HepG2 (cell line): ENCODE results near the gene USF1. TPM values are rescaled to one million over a fixed set of nuclear protein-coding genes. Genes with fewer than 3 reads are reported as not detected.
A peak's percentile ranks its signal among the peaks of the same experiment; 100 is the strongest.

Experiments used
- ATF1 ChIP-seq: IDR thresholded peaks from 2 replicates; pipeline ENCODE4 v1.6.1; 2016; ENCODE audit warnings: mild to moderate bottlenecking, control low read depth
- CC2D1A ChIP-seq: sonication (generic); formaldehyde crosslinking; IDR thresholded peaks from 2 replicates; pipeline ENCODE4 v1.8.1; 2023; ENCODE audit warnings: mild to moderate bottlenecking, missing genetic modification reagents
- CHD2 ChIP-seq: IDR thresholded peaks from 2 replicates; pipeline ENCODE4 v1.6.1; 2011; ENCODE audit warnings: low read depth, low read length, improper control_type of control experiment
- EP300 ChIP-seq, 3 experiments: sonication (generic) in 1 of 3; formaldehyde crosslinking in 1 of 3; IDR thresholded peaks; 2 replicates each; pipeline versions ENCODE4 v1.5.1 to v1.6.1; 2011 to 2020; ENCODE audit warnings: low read depth in 2 of 3, low read length in 2 of 3, borderline replicate concordance in 1 of 3, improper control_type of control experiment in 1 of 3, mild to moderate bottlenecking in 1 of 3, missing genetic modification reagents in 1 of 3, moderate library complexity in 1 of 3
- GFI1 ChIP-seq: sonication (generic); formaldehyde crosslinking; IDR thresholded peaks from 2 replicates; pipeline ENCODE4 v1.5.0; 2020; ENCODE audit warnings: missing genetic modification reagents, mild to moderate bottlenecking, borderline replicate concordance
- GLI4 ChIP-seq: sonication (generic); formaldehyde crosslinking; IDR thresholded peaks from 2 replicates; pipeline ENCODE4 v1.5.1; 2020; ENCODE audit warnings: missing genetic modification reagents, mild to moderate bottlenecking, moderate library complexity, borderline replicate concordance
- HOXA3 ChIP-seq: sonication (generic); formaldehyde crosslinking; IDR thresholded peaks from 2 replicates; pipeline ENCODE4 v1.5.0; 2020; ENCODE audit warnings: missing genetic modification reagents
- JDP2 ChIP-seq: sonication (generic); formaldehyde crosslinking; IDR thresholded peaks from 2 replicates; pipeline ENCODE4 v1.8.1; 2022; ENCODE audit warnings: missing genetic modification reagents, borderline replicate concordance
- JUN ChIP-seq: sonication (generic); formaldehyde crosslinking; IDR thresholded peaks from 2 replicates; pipeline ENCODE4 v1.4.0; 2020; ENCODE audit warnings: mild to moderate bottlenecking, missing genetic modification reagents
- KLF16 ChIP-seq, 2 experiments: sonication (generic) in 1 of 2; formaldehyde crosslinking in 1 of 2; IDR thresholded peaks; 2 replicates each; pipeline versions ENCODE4 v1.6.1 to v1.8.0; 2016 to 2023; ENCODE audit warnings: missing genetic modification reagents in 2 of 2, missing compliant biosample characterization in 1 of 2
- MZF1 ChIP-seq: sonication (generic); formaldehyde crosslinking; IDR thresholded peaks from 2 replicates; pipeline ENCODE4 v1.8.1; 2023; ENCODE audit warnings: mild to moderate bottlenecking, missing genetic modification reagents, borderline replicate concordance
- NFIC ChIP-seq: IDR thresholded peaks from 2 replicates; pipeline ENCODE4 v1.6.1; 2012; ENCODE audit warnings: mild to moderate bottlenecking, low read length, inconsistent platforms
- PAF1 ChIP-seq: IDR thresholded peaks from 2 replicates; pipeline ENCODE4 v1.6.1; 2016; ENCODE audit warnings: missing genetic modification reagents, missing compliant biosample characterization
- PITX1 ChIP-seq: sonication (generic); formaldehyde crosslinking; IDR thresholded peaks from 2 replicates; pipeline ENCODE4 v1.5.1; 2020; ENCODE audit warnings: mild to moderate bottlenecking, missing genetic modification reagents
- POLR2A ChIP-seq, 2 experiments: IDR thresholded peaks; 2 replicates each; pipeline ENCODE4 v1.6.1; 2011; ENCODE audit warnings: low read depth in 2 of 2, low read length in 2 of 2, mild to moderate bottlenecking in 1 of 2, moderate library complexity in 1 of 2; ENCODE audit not compliant: insufficient read depth in 1 of 2
- SMAD1 ChIP-seq: sonication (generic); formaldehyde crosslinking; IDR thresholded peaks from 2 replicates; pipeline ENCODE4 v1.4.0; 2020; ENCODE audit warnings: missing genetic modification reagents, low read depth, mild to moderate bottlenecking, borderline replicate concordance
- SNAI1 ChIP-seq: sonication (generic); formaldehyde crosslinking; IDR thresholded peaks from 2 replicates; pipeline ENCODE4 v1.5.0; 2020; ENCODE audit warnings: mild to moderate bottlenecking, missing genetic modification reagents, borderline replicate concordance
- SSRP1 ChIP-seq: IDR thresholded peaks from 2 replicates; pipeline ENCODE4 v1.6.1; 2016; ENCODE audit warnings: control low read depth
- ZIK1 ChIP-seq: sonication (generic); formaldehyde crosslinking; IDR thresholded peaks from 2 replicates; pipeline ENCODE4 v1.5.0; 2020; ENCODE audit warnings: mild to moderate bottlenecking, low read depth, missing genetic modification reagents, borderline replicate concordance
- ZMYM4 ChIP-seq: sonication (generic); formaldehyde crosslinking; IDR thresholded peaks from 2 replicates; pipeline ENCODE4 v1.8.1; 2023; ENCODE audit warnings: mild to moderate bottlenecking, missing genetic modification reagents
- ZNF232 ChIP-seq: sonication (generic); formaldehyde crosslinking; IDR thresholded peaks from 2 replicates; pipeline ENCODE4 v1.4.0; 2020; ENCODE audit warnings: missing genetic modification reagents, borderline replicate concordance
- ZNF350 ChIP-seq: sonication (generic); formaldehyde crosslinking; IDR thresholded peaks from 2 replicates; pipeline ENCODE4 v1.4.0; 2020; ENCODE audit warnings: mild to moderate bottlenecking, low read depth, missing genetic modification reagents, borderline replicate concordance
- ZNF383 ChIP-seq: sonication (generic); formaldehyde crosslinking; IDR thresholded peaks from 2 replicates; pipeline ENCODE4 v1.4.0; 2020; ENCODE audit warnings: missing genetic modification reagents, mild to moderate bottlenecking, borderline replicate concordance
- ZNF431 ChIP-seq: sonication (generic); formaldehyde crosslinking; IDR thresholded peaks from 2 replicates; pipeline ENCODE4 v1.9.0; 2022; ENCODE audit warnings: missing genetic modification reagents, low read depth, mild to moderate bottlenecking, borderline replicate concordance
- ZNF678 ChIP-seq: sonication (generic); formaldehyde crosslinking; IDR thresholded peaks from 2 replicates; pipeline ENCODE4 v1.4.0; 2020; ENCODE audit warnings: mild to moderate bottlenecking, missing genetic modification reagents
- polyA plus RNA-seq, 8 experiments: library from polyadenylated mRNA; depleted of rRNA in 3 of 8; stranded (reverse) in 7 of 8; unstranded in 1 of 8; fragments of >200 nt; fragmentation: Illumina TruSeq in 4 of 8; extraction: Trizol in 4 of 8; gene quantifications; 2 replicates each; pipeline versions ENCODE4 v1.2.1 to v1.2.3, GENCODE V29; 2011 to 2016; ENCODE audit warnings: low read depth in 4 of 8, missing spikeins in 1 of 8, mixed read lengths in 1 of 8; ENCODE audit not compliant: insufficient read depth in 1 of 8
- total RNA-seq, 5 experiments: library from RNA; depleted of rRNA; stranded (reverse); fragments of >200 nt; fragmentation: Illumina TruSeq; extraction: Trizol; gene quantifications; 2 replicates each; pipeline ENCODE4 v1.2.3, GENCODE V29; 2016; ENCODE audit warnings: low read depth in 1 of 5
- TF ChIP-seq, protein P1 (sequence below): sonication (generic); formaldehyde crosslinking; IDR thresholded peaks from 2 replicates; pipeline ENCODE4 v1.4.0; 2020; ENCODE audit warnings: missing genetic modification reagents, mild to moderate bottlenecking, borderline replicate concordance
- TF ChIP-seq, protein P2 (sequence below): sonication (generic); formaldehyde crosslinking; IDR thresholded peaks from 2 replicates; pipeline ENCODE4 v1.8.1; 2023; ENCODE audit warnings: mild to moderate bottlenecking, moderate library complexity, missing genetic modification reagents

USF1 gene
- total and polyA plus RNA-seq, 2 of the 13 experiments (the other 11 are each of a cell fraction or from before 2014, with no cell fraction given) = 26.9 to 39.4 TPM

DNA sequence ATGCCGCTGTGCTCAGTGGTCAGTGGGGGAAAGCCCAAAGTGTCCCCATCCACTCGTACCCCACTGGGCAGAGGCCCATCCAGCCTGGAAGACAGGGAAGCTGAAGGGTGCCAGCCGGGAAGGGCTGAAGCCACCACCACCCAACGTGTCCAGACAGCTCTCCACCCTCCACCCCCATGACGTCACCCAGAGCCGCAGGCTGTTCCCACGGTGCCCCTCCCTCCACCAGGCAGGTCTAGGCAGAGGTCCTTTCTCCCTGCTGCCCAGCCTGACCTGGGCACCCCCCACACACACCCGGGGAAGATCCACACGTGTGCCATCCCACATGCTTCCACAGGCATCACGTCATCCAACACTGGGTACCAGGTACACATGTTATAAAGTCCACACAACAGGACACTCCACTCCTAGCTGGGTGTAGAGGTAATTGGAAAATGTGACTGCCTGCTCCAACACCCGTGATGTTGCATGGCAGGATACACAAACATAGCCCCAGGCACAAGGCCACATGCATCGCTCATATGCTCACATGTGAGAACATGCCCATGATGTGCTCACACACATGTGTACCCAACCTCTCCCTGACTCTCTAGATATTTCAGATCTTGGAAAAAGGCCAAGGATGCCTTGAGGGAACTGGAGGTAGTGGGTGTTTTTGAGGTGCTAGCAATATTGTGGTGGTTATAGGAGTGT is 29.0 kb upstream of the USF1 start (continued):
- no peak for TF ChIP-seq KLF16 (CRISPR knock-in tag; IDR thresholded peaks at IDR 0.05)
- TF ChIP-seq POLR2A (IDR thresholded peaks at IDR 0.05; ENCODE audit: insufficient read depth in 1 of 2, low read depth in 2 of 2, low read length in 2 of 2) = 0 out of 4 replicates have a peak, but pooled peaks of 1 of the 2 experiments have one; percentile 47
- no peak for TF ChIP-seq GLI4
- no peak for TF ChIP-seq NFIC
- TF ChIP-seq JDP2 (CRISPR knock-in tag) = no peak
- no peak for TF ChIP-seq SSRP1
- peak; percentile 15; the same call in 1 of the 2 replicates for TF ChIP-seq ATF1
- no peak for TF ChIP-seq CC2D1A (CRISPR knock-in tag)
- no peak for TF ChIP-seq ZNF383 (CRISPR knock-in tag)
- TF ChIP-seq ZIK1 = no peak
- TF ChIP-seq PITX1 (CRISPR knock-in tag) = peak; percentile 12; the same call in 1 of the 2 replicates
- TF ChIP-seq HOXA3 (CRISPR knock-in tag) = peak; percentile 31; the same call in 1 of the 2 replicates
- no peak for TF ChIP-seq CHD2
- TF ChIP-seq PAF1 (CRISPR knock-in tag) = no peak
- TF ChIP-seq GFI1 (CRISPR knock-in tag) = no peak
- TF ChIP-seq ZNF431 (CRISPR knock-in tag) = no peak
- TF ChIP-seq ZMYM4 = no peak
- TF ChIP-seq JUN (CRISPR knock-in tag) = peak; percentile 42; the same call in 1 of the 2 replicates
- no peak for TF ChIP-seq ZNF232
- TF ChIP-seq SNAI1 = no peak
- TF ChIP-seq ZNF350 = no peak
- peak in 1 of 2 experiments; percentile 59; a peak in 1 of 4 replicates for TF ChIP-seq EP300 (IDR thresholded peaks at IDR 0.05; ENCODE audit: low read depth in 2 of 2, low read length in 2 of 2)
- no peak for TF ChIP-seq EP300 (CRISPR knock-in tag; IDR thresholded peaks at IDR 0.05; ENCODE audit: borderline replicate concordance)
- TF ChIP-seq SMAD1 (CRISPR knock-in tag) = no peak
- TF ChIP-seq, protein P1, sequence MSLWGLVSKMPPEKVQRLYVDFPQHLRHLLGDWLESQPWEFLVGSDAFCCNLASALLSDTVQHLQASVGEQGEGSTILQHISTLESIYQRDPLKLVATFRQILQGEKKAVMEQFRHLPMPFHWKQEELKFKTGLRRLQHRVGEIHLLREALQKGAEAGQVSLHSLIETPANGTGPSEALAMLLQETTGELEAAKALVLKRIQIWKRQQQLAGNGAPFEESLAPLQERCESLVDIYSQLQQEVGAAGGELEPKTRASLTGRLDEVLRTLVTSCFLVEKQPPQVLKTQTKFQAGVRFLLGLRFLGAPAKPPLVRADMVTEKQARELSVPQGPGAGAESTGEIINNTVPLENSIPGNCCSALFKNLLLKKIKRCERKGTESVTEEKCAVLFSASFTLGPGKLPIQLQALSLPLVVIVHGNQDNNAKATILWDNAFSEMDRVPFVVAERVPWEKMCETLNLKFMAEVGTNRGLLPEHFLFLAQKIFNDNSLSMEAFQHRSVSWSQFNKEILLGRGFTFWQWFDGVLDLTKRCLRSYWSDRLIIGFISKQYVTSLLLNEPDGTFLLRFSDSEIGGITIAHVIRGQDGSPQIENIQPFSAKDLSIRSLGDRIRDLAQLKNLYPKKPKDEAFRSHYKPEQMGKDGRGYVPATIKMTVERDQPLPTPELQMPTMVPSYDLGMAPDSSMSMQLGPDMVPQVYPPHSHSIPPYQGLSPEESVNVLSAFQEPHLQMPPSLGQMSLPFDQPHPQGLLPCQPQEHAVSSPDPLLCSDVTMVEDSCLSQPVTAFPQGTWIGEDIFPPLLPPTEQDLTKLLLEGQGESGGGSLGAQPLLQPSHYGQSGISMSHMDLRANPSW (CRISPR knock-in tag) = no peak
- TF ChIP-seq ZNF678 (CRISPR knock-in tag) = 0 out of 2 replicates have a peak, but pooled peaks have one; percentile 26
- TF ChIP-seq MZF1 (CRISPR knock-in tag) = no peak
- TF ChIP-seq, protein P2, sequence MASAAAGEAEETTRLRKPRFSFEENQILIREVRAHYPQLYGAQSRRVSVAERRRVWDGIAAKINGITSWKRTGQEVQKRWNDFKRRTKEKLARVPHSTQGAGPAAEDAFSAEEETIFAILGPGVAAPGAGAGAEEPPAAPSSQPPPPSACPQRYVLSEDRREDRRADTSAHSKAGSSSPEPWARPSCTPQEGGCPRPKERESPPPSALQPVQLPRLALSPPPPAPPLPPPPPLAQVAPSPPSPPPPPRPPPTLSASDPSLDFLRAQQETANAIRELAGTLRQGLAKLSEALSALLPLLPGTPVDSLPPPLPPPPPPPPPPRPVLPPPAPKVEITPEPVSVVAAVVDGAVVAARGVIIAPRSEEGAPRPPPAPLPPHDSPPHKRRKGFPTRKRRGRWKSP (CRISPR knock-in tag) = no peak
